ENCODE results near the gene MAPKAPK5. TPM values are rescaled to one million over a fixed set of nuclear protein-coding genes. Genes with fewer than 3 reads are reported as not detected.

Gene MAPKAPK5
- total and polyA plus RNA-seq, 9 of the 15 experiments (the other 6 are each of a cell fraction or from before 2014, with no cell fraction given) = 11.6 to 72.1 (median 60.4) TPM

DNA sequence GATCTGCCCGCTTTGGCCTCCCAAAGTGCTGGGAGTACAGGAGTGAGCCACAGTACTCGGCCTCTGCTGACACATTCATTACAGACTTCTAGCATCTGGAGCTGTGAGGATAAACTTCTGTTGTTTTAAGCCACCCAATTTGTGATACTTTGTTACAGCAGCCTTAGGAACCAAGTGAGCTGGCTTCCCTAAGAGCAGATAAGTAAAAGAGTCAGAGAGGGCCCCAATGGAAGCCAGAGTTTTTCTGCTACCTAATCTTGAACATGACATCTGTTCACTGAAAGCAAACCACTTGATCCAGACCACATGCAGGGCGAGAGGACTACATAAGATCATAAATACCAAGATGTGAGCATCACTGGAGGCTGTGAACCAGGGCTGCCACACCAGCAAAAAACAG lies 3.7 kb upstream of the MAPKAPK5 start (continued):
- TF ChIP-seq STAT5A (IDR thresholded peaks at IDR 0.05; ENCODE audit: borderline replicate concordance, low read length) (peak; percentile 53), ARID1B (IDR thresholded peaks at IDR 0.05) (peak; percentile 60), TBP (optimal IDR thresholded peaks at IDR 0.05; ENCODE audit: low read depth, low read length) (peak; percentile 68), TAL1 (IDR thresholded peaks at IDR 0.05) (peak; percentile 70; the same call in 1 of the 2 replicates), SRSF1 (IDR thresholded peaks at IDR 0.05; ENCODE audit: low read depth, low read length) (no peak), ZC3H8 (IDR thresholded peaks at IDR 0.05) (no peak), CBFA2T2 (conservative IDR thresholded peaks at IDR 0.05) (peak; percentile 83), MEIS2 (IDR thresholded peaks at IDR 0.05; ENCODE audit: partially characterized antibody) (peak; percentile 43), TCF3 (CRISPR knock-in tag; IDR thresholded peaks at IDR 0.05) (peak; percentile 76), FOXA3 (CRISPR knock-in tag; conservative IDR thresholded peaks at IDR 0.05 in 1 of 2, IDR thresholded peaks at IDR 0.05 in 1 of 2) (0 out of 4 replicates have a peak, but pooled peaks of 1 of the 2 experiments have one; percentile 17), PPARD (CRISPR knock-in tag; IDR thresholded peaks at IDR 0.05) (no peak), ADNP (tag; IDR thresholded peaks at IDR 0.05) (peak; percentile 34), LCOR (CRISPR knock-in tag; IDR thresholded peaks at IDR 0.05) (0 out of 2 replicates have a peak, but pooled peaks have one; percentile 30), NCOR1 (IDR thresholded peaks at IDR 0.05) (peak; percentile 68; the same call in 1 of the 2 replicates), ETV1 (tag; conservative IDR thresholded peaks at IDR 0.05; ENCODE audit: low read depth) (no peak)
- TF ChIP-seq, protein P1, sequence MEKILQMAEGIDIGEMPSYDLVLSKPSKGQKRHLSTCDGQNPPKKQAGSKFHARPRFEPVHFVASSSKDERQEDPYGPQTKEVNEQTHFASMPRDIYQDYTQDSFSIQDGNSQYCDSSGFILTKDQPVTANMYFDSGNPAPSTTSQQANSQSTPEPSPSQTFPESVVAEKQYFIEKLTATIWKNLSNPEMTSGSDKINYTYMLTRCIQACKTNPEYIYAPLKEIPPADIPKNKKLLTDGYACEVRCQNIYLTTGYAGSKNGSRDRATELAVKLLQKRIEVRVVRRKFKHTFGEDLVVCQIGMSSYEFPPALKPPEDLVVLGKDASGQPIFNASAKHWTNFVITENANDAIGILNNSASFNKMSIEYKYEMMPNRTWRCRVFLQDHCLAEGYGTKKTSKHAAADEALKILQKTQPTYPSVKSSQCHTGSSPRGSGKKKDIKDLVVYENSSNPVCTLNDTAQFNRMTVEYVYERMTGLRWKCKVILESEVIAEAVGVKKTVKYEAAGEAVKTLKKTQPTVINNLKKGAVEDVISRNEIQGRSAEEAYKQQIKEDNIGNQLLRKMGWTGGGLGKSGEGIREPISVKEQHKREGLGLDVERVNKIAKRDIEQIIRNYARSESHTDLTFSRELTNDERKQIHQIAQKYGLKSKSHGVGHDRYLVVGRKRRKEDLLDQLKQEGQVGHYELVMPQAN (IDR thresholded peaks at IDR 0.05; ENCODE audit: borderline replicate concordance) = no peak
- TF ChIP-seq, protein P2, sequence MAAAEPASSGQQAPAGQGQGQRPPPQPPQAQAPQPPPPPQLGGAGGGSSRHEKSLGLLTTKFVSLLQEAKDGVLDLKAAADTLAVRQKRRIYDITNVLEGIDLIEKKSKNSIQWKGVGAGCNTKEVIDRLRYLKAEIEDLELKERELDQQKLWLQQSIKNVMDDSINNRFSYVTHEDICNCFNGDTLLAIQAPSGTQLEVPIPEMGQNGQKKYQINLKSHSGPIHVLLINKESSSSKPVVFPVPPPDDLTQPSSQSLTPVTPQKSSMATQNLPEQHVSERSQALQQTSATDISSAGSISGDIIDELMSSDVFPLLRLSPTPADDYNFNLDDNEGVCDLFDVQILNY (CRISPR knock-in tag; IDR thresholded peaks at IDR 0.05) = no peak
- TF ChIP-seq, protein P3, sequence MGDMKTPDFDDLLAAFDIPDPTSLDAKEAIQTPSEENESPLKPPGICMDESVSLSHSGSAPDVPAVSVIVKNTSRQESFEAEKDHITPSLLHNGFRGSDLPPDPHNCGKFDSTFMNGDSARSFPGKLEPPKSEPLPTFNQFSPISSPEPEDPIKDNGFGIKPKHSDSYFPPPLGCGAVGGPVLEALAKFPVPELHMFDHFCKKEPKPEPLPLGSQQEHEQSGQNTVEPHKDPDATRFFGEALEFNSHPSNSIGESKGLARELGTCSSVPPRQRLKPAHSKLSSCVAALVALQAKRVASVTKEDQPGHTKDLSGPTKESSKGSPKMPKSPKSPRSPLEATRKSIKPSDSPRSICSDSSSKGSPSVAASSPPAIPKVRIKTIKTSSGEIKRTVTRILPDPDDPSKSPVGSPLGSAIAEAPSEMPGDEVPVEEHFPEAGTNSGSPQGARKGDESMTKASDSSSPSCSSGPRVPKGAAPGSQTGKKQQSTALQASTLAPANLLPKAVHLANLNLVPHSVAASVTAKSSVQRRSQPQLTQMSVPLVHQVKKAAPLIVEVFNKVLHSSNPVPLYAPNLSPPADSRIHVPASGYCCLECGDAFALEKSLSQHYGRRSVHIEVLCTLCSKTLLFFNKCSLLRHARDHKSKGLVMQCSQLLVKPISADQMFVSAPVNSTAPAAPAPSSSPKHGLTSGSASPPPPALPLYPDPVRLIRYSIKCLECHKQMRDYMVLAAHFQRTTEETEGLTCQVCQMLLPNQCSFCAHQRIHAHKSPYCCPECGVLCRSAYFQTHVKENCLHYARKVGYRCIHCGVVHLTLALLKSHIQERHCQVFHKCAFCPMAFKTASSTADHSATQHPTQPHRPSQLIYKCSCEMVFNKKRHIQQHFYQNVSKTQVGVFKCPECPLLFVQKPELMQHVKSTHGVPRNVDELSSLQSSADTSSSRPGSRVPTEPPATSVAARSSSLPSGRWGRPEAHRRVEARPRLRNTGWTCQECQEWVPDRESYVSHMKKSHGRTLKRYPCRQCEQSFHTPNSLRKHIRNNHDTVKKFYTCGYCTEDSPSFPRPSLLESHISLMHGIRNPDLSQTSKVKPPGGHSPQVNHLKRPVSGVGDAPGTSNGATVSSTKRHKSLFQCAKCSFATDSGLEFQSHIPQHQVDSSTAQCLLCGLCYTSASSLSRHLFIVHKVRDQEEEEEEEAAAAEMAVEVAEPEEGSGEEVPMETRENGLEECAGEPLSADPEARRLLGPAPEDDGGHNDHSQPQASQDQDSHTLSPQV (IDR thresholded peaks at IDR 0.05) = 0 out of 2 replicates have a peak, but pooled peaks have one; percentile 45
